Measurements from ENCODE around the gene FAHD1.

The FAHD1 gene

GRCh38 chr16:1781758-1782407 is 45.1 kb upstream of the FAHD1 start:
- TF ChIP-seq CTCF (conservative IDR thresholded peaks at IDR 0.05; ENCODE audit: low read depth, low read length): no peak
- Histone ChIP-seq H3K4me1 (ENCODE audit: low read depth, poor library complexity, severe bottlenecking) (peaks cover 14% of the 10 kb centered on the region), H4K20me1 (ENCODE audit: insufficient read depth) (no peaks in the 10 kb centered on the region), H3K36me3 (ENCODE audit: insufficient read depth) (no peaks in the 10 kb centered on the region), H3K27me3 (ENCODE audit: insufficient read depth, low read depth) (no peaks in the 10 kb centered on the region), H3K27ac (peak overlapping the region; percentile 37; the same call in 1 of the 2 replicates), H3K4me2 (peak overlapping the region; percentile 66), H2AFZ (ENCODE audit: low read depth) (peak overlapping the region; percentile 39; the same call in 1 of the 2 replicates), H3K4me3 (IDR thresholded peaks at IDR 0.05; ENCODE audit: insufficient read depth, low read depth, low read length) (no peak overlapping the region), H3K9ac (peak overlapping the region; percentile 27; the same call in 1 of the 2 replicates), H3K79me2 (ENCODE audit: insufficient read depth, low read depth) (peaks cover 43% of the 10 kb centered on the region)

GRCh38 chr16:1782408-1783264 is 44.4 kb upstream of the FAHD1 start, which contains the start of the genes NUBP2 and SPSB3:
Gene NUBP2 (plus strand): TSS chr16:1782960. CDS start chr16:1783021, 61 bp downstream.
Gene SPSB3 (minus strand): TSS chr16:1782571. CDS start chr16:1781483, 1,088 bp downstream.
- Histone ChIP-seq H4K20me1 (ENCODE audit: insufficient read depth) (no peaks in the 10 kb centered on the region), H3K79me2 (ENCODE audit: insufficient read depth, low read depth) (peaks cover 43% of the 10 kb centered on the region)

GRCh38 chr16:1784977-1785845 is 41.8 kb upstream of the FAHD1 start:
- no peak overlapping the region for H3K9ac ChIP-seq
- no peak overlapping the region for H3K4me2 ChIP-seq
- no peaks in the 10 kb centered on the region for H4K20me1 ChIP-seq (ENCODE audit: insufficient read depth)
- H3K27ac ChIP-seq: no peak overlapping the region
- H3K4me3 ChIP-seq (IDR thresholded peaks at IDR 0.05; ENCODE audit: insufficient read depth, low read depth, low read length): no peak overlapping the region
- no peaks in the 10 kb centered on the region for H3K27me3 ChIP-seq (ENCODE audit: insufficient read depth, low read depth)
- H3K79me2 ChIP-seq (ENCODE audit: insufficient read depth, low read depth): peaks cover 43% of the 10 kb centered on the region
- peaks cover 14% of the 10 kb centered on the region for H3K4me1 ChIP-seq (ENCODE audit: low read depth, poor library complexity, severe bottlenecking)
- no peaks in the 10 kb centered on the region for H3K36me3 ChIP-seq (ENCODE audit: insufficient read depth)
- TF ChIP-seq CTCF (conservative IDR thresholded peaks at IDR 0.05; ENCODE audit: low read depth, low read length): no peak
- H2AFZ ChIP-seq (ENCODE audit: low read depth): no peak overlapping the region

More at GRCh38 chr16:1782408-1783264, 44.4 kb upstream of the FAHD1 start, which contains the start of the genes NUBP2 and SPSB3:
- TF ChIP-seq CTCF (conservative IDR thresholded peaks at IDR 0.05; ENCODE audit: low read depth, low read length): no peak
- peak within 1 kb of the TSS; percentile 78 for H2AFZ ChIP-seq (ENCODE audit: low read depth)
- peak within 1 kb of the TSS; percentile 84 for H3K4me2 ChIP-seq
- no peaks in the 10 kb centered on the region for H3K27me3 ChIP-seq (ENCODE audit: insufficient read depth, low read depth)
- H3K36me3 ChIP-seq (ENCODE audit: insufficient read depth): no peaks in the 10 kb centered on the region
- peak within 1 kb of the TSS; percentile 62 for H3K27ac ChIP-seq
- no peak within 1 kb of the TSS for H3K4me3 ChIP-seq (IDR thresholded peaks at IDR 0.05; ENCODE audit: insufficient read depth, low read depth, low read length)
- peaks cover 14% of the 10 kb centered on the region for H3K4me1 ChIP-seq (ENCODE audit: low read depth, poor library complexity, severe bottlenecking)
- peak within 1 kb of the TSS; percentile 69 for H3K9ac ChIP-seq

- H3K27ac ChIP-seq: no peak overlapping the region
- H3K9ac ChIP-seq: no peak overlapping the region
- H3K4me3 ChIP-seq (IDR thresholded peaks at IDR 0.05; ENCODE audit: insufficient read depth, low read depth, low read length): no peak overlapping the region
Observed at GRCh38 chr16:1785846-1786170, 41.2 kb upstream of the FAHD1 start.

More at GRCh38 chr16:1785846-1786170, 41.2 kb upstream of the FAHD1 start:
- Histone ChIP-seq H3K4me2 (no peak overlapping the region), H3K4me1 (ENCODE audit: low read depth, poor library complexity, severe bottlenecking) (peaks cover 13% of the 10 kb centered on the region), H4K20me1 (ENCODE audit: insufficient read depth) (no peaks in the 10 kb centered on the region), H2AFZ (ENCODE audit: low read depth) (no peak overlapping the region), H3K79me2 (ENCODE audit: insufficient read depth, low read depth) (peaks cover 38% of the 10 kb centered on the region), H3K27me3 (ENCODE audit: insufficient read depth, low read depth) (no peaks in the 10 kb centered on the region), H3K36me3 (ENCODE audit: insufficient read depth) (no peaks in the 10 kb centered on the region)
- no peak for TF ChIP-seq CTCF (conservative IDR thresholded peaks at IDR 0.05; ENCODE audit: low read depth, low read length)

Data from KMS-11 (cell line).